ENCODE results near the gene DLX4. TPM values are rescaled to one million over a fixed set of nuclear protein-coding genes. Genes with fewer than 3 reads are reported as not detected.

The DLX4 gene
- total and polyA plus RNA-seq, 2 donors (not counting 3 experiments of a cell fraction or from before 2014, with no cell fraction given): not detected

DNA sequence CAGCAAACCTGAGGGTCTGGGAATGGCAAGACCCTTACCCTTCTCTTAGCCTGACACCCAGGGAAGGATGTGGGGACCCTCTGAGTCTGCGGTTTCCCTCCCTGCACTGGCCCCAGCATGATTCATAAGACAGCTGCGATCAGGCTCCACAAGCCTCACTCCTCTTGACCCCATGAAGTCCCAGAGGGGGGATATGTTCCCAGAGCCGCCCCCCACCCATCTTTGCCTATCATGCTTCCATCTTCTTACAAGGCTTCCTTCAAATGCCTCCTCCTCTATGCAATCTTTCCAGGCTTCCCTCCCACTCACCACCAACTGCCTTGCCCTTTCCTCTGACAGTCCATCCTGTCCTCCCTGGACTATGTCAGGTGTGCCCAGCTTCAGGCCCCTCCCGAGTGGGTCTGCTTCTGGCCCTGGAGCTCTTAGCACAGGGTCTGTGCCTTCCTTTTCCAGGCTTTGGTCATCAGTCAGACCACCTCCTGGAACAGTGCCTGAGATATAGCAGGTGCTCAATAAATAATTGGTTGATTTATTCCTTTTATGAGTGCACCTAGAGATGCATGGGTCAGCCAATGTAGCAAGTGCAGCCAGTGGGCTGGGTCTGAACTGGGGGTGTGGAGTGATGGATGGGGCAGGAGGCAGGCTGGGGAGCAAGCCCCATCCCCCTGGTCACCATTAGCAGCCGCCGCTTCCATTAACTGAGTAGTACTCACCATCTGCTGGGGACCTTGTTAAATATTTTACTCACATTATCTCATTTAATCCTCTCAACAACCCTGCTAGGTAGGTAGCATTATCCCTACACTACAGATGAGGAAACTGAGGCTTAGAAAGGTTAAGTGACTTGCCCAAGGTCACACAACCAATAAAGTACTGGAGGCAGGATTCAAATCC lies 17.7 kb downstream of the DLX4 start:
- CTCF ChIA-PET: interaction anchor here (1.0 to 7.5 kb wide), 4 partner anchors 10 to 87 kb away, joined by 3 to 63 read pairs (median 4); partner anchors contain the start of gene DLX3
- POLR2A ChIA-PET: no interaction called here
- no peak overlapping the region for H3K9ac ChIP-seq (replicated peaks; ENCODE audit: extremely low read depth, insufficient read depth, low read length)
- H3K4me1 ChIP-seq (ENCODE audit: control insufficient read depth, extremely low read depth, insufficient read depth, low read length): no peaks in the 10 kb centered on the region
- no peak for DNase-seq (ENCODE audit: low read depth, low spot score)
- H3K27me3 ChIP-seq (ENCODE audit: control insufficient read depth in 2 of 2, insufficient read depth in 2 of 2, low read length in 2 of 2): peaks cover 20 to 39% of the 10 kb centered on the region in 2 experiments
- no peak overlapping the region for H3K4me2 ChIP-seq (ENCODE audit: insufficient read depth, low read length)
- no peaks in the 10 kb centered on the region for H3K36me3 ChIP-seq (ENCODE audit: control insufficient read depth in 2 of 2, extremely low read depth in 1 of 2, insufficient read depth in 2 of 2, low read length in 2 of 2)
- FAIRE-seq: no peak
- no peak overlapping the region for H3K27ac ChIP-seq (ENCODE audit: insufficient read depth, low read depth, low read length)
- no peaks in the 10 kb centered on the region for H3K9me3 ChIP-seq (replicated peaks; ENCODE audit: control insufficient read depth, insufficient read depth, low read length)
- H4K20me1 ChIP-seq (replicated peaks; ENCODE audit: control insufficient read depth, extremely low read depth, insufficient read depth, low read length): no peaks in the 10 kb centered on the region
- dilution Hi-C loops (cut with MboI; ENCODE audit: extremely low pct_ligation_motif_present, low sequenced_read_pairs) (no loop called here), intact Hi-C loops (cut with micrococcal nuclease) (no loop called here)
- no peak overlapping the region for H2AFZ ChIP-seq (ENCODE audit: low read depth, low read length)
- H3K79me2 ChIP-seq (ENCODE audit: control insufficient read depth, insufficient read depth, low read length): no peaks in the 10 kb centered on the region
- H3K4me3 ChIP-seq (replicated peaks in 1 of 3; ENCODE audit: insufficient read depth in 1 of 3, low read depth in 1 of 3, low read length in 3 of 3): no peak overlapping the region
- no TSS peak for BruUV-seq (replicated peaks)
- H3K9me1 ChIP-seq (replicated peaks; ENCODE audit: control insufficient read depth, extremely low read depth, insufficient read depth, low read length): no peaks in the 10 kb centered on the region
- TF ChIP-seq POLR2A (IDR thresholded peaks at IDR 0.05; ENCODE audit: low read depth, low read length) (no peak), JUN (IDR thresholded peaks at IDR 0.05; ENCODE audit: borderline replicate concordance, insufficient read depth, insufficient read length, low read depth) (no peak), POLR2AphosphoS5 (IDR thresholded peaks at IDR 0.05; ENCODE audit: insufficient read depth, low read depth, low read length) (no peak), EZH2 (IDR thresholded peaks at IDR 0.05; ENCODE audit: borderline replicate concordance, low read depth, low read length, severe bottlenecking) (no peak), MYC (IDR thresholded peaks at IDR 0.05; ENCODE audit: low read depth, low read length) (no peak), GATA2 (IDR thresholded peaks at IDR 0.05; ENCODE audit: insufficient read depth, insufficient read length, low read depth, low read length) (no peak), FOS (IDR thresholded peaks at IDR 0.05; ENCODE audit: borderline replicate concordance, insufficient read depth, low read length) (no peak)
- TF ChIP-seq, protein P1, sequence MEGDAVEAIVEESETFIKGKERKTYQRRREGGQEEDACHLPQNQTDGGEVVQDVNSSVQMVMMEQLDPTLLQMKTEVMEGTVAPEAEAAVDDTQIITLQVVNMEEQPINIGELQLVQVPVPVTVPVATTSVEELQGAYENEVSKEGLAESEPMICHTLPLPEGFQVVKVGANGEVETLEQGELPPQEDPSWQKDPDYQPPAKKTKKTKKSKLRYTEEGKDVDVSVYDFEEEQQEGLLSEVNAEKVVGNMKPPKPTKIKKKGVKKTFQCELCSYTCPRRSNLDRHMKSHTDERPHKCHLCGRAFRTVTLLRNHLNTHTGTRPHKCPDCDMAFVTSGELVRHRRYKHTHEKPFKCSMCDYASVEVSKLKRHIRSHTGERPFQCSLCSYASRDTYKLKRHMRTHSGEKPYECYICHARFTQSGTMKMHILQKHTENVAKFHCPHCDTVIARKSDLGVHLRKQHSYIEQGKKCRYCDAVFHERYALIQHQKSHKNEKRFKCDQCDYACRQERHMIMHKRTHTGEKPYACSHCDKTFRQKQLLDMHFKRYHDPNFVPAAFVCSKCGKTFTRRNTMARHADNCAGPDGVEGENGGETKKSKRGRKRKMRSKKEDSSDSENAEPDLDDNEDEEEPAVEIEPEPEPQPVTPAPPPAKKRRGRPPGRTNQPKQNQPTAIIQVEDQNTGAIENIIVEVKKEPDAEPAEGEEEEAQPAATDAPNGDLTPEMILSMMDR (IDR thresholded peaks at IDR 0.05; ENCODE audit: extremely low read depth in 1 of 2, insufficient read depth in 1 of 2, low read depth in 1 of 2, low read length in 2 of 2): no peak
- TF ChIP-seq, protein P2, sequence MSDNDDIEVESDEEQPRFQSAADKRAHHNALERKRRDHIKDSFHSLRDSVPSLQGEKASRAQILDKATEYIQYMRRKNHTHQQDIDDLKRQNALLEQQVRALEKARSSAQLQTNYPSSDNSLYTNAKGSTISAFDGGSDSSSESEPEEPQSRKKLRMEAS (IDR thresholded peaks at IDR 0.05; ENCODE audit: insufficient read depth, insufficient read length): no peak

Measured in endothelial cell of umbilical vein (primary cell).